ENCODE results near the gene ADAMTS12. TPM values are rescaled to one million over a fixed set of nuclear protein-coding genes. Genes with fewer than 3 reads are reported as not detected.

Gene ADAMTS12
- total and polyA plus RNA-seq, 2 of the 8 experiments (the other 6 are each of a cell fraction or from before 2014, with no cell fraction given): 6.4 to 12.8 TPM

- Histone ChIP-seq H3K27me3 (replicated peaks in 1 of 4; ENCODE audit: control insufficient read depth in 3 of 4, extremely low read depth in 1 of 4, insufficient read depth in 3 of 4, low read length in 3 of 4) (no peaks in the 10 kb centered on the region), H3K36me3 (ENCODE audit: control insufficient read depth in 2 of 4, insufficient read depth in 4 of 4, low read length in 3 of 4) (no peaks in the 10 kb centered on the region), H3K56ac (replicated peaks; ENCODE audit: insufficient read length, low read depth, low read length) (no peak overlapping the region), H3K79me2 (ENCODE audit: control insufficient read depth in 1 of 2, insufficient read depth in 2 of 2, low read length in 2 of 2) (no peaks in the 10 kb centered on the region), H3K14ac (ENCODE audit: insufficient read length) (no peak overlapping the region), H2BK12ac (ENCODE audit: low read depth, low read length) (no peak overlapping the region), H2BK120ac (replicated peaks; ENCODE audit: low read depth, low read length) (no peak overlapping the region), H3K23ac (ENCODE audit: insufficient read length) (no peak overlapping the region), H2BK5ac (ENCODE audit: low read depth, low read length) (no peak overlapping the region), H3K79me1 (ENCODE audit: low read depth, low read length) (no peaks in the 10 kb centered on the region), H4K8ac (ENCODE audit: extremely low read depth, insufficient read depth, low read length) (no peak overlapping the region), H3K9me3 (ENCODE audit: insufficient read depth in 2 of 2, low read depth in 1 of 2, low read length in 1 of 2) (no peaks in the 10 kb centered on the region; a peak in 1 of 4 replicates), H2BK15ac (ENCODE audit: low read length) (no peak overlapping the region), H3K4ac (replicated peaks; ENCODE audit: insufficient read length, low read depth, low read length) (no peak overlapping the region), H3K4me3 (ENCODE audit: extremely low read depth in 1 of 4, insufficient read depth in 2 of 4, low read depth in 3 of 4, low read length in 4 of 4) (no peak overlapping the region), H2AK5ac (ENCODE audit: low read depth, low read length) (no peak overlapping the region), H4K20me1 (replicated peaks in 1 of 2; ENCODE audit: control insufficient read depth in 1 of 2, insufficient read depth in 2 of 2, low read length in 2 of 2) (no peaks in the 10 kb centered on the region), H3K9ac (replicated peaks in 1 of 4; ENCODE audit: extremely low read depth in 1 of 4, low read depth in 3 of 4, low read length in 3 of 4) (no peak overlapping the region), H2AFZ (ENCODE audit: low read length) (no peak overlapping the region), H4K5ac (ENCODE audit: insufficient read length, low read depth, low read length) (no peak overlapping the region), H3K27ac (ENCODE audit: low read depth, low read length) (no peak overlapping the region), H3K18ac (ENCODE audit: extremely low read depth, low read length) (no peak overlapping the region), H2BK20ac (ENCODE audit: low read length) (no peak overlapping the region), H3K4me2 (ENCODE audit: insufficient read depth in 1 of 2, low read depth in 2 of 2, low read length in 2 of 2) (no peak overlapping the region), H4K91ac (replicated peaks; ENCODE audit: insufficient read length, low read length) (no peak overlapping the region), H3K23me2 (ENCODE audit: low read depth, low read length) (no peaks in the 10 kb centered on the region), H3K4me1 (replicated peaks in 1 of 4; ENCODE audit: control insufficient read depth in 3 of 4, insufficient read depth in 4 of 4, low read length in 3 of 4) (no peaks in the 10 kb centered on the region)
- 50% methylated on average over 2 of the region's 2 CpGs; no CpG with 5 or more reads in 1 of the 2 experiments for WGBS, 2 experiments (ENCODE audit: extremely low coverage in 1 of 2, insufficient coverage in 1 of 2, insufficient read length in 1 of 2, insufficient replicate concordance in 2 of 2, low coverage in 1 of 2, low lambda C conversion rate in 2 of 2, missing lambda C conversion rate in 1 of 2)
- no peak for DNase-seq (ENCODE audit: low read depth in 1 of 2, low spot score in 2 of 2)
- ChIA-PET CTCF (ENCODE audit: partially characterized antibody) (no interaction called here), POLR2A (ENCODE audit: partially characterized antibody) (interaction anchor here (1.0 kb wide), 1 partner anchor 50 kb away, joined by 3 read pairs; no protein-coding TSS in a partner anchor)
- no peak for FAIRE-seq
- TF ChIP-seq SIN3A (conservative IDR thresholded peaks at IDR 0.05 in 1 of 2, IDR thresholded peaks at IDR 0.05 in 1 of 2; ENCODE audit: low read depth in 1 of 2, low read length in 2 of 2) (no peak), CBX8 (IDR thresholded peaks at IDR 0.05; ENCODE audit: borderline replicate concordance, low read depth, low read length) (no peak), CTBP2 (IDR thresholded peaks at IDR 0.05; ENCODE audit: borderline replicate concordance, insufficient read depth, insufficient read length, low read length) (no peak), USF2 (IDR thresholded peaks at IDR 0.05; ENCODE audit: low read length) (no peak), RBBP5 (IDR thresholded peaks at IDR 0.05; ENCODE audit: borderline replicate concordance, low read depth, low read length) (no peak), RFX5 (IDR thresholded peaks at IDR 0.05; ENCODE audit: borderline replicate concordance, low read depth, low read length) (no peak), POLR2A (IDR thresholded peaks at IDR 0.05; ENCODE audit: control extremely low read depth in 1 of 2, low read depth in 2 of 2, low read length in 2 of 2) (no peak), TAF1 (IDR thresholded peaks at IDR 0.05; ENCODE audit: low read depth, low read length) (no peak), CEBPB (IDR thresholded peaks at IDR 0.05; ENCODE audit: low read depth, low read length) (no peak), SUZ12 (IDR thresholded peaks at IDR 0.05; ENCODE audit: low read length) (no peak), ASH2L (IDR thresholded peaks at IDR 0.05; ENCODE audit: low read length) (no peak), SIX5 (IDR thresholded peaks at IDR 0.05; ENCODE audit: low read depth, low read length) (no peak), EP300 (IDR thresholded peaks at IDR 0.05; ENCODE audit: borderline replicate concordance in 1 of 2, low read depth in 2 of 2, low read length in 2 of 2) (no peak)
These were observed 178.5 kb downstream of the ADAMTS12 start for GRCh38 chr5:33713136-33713765.

Measured in H1 (cell line).